Keratinocyte (primary cell): ENCODE measurements around the gene SF3A2. TPM values are rescaled to one million over a fixed set of nuclear protein-coding genes. Genes with fewer than 3 reads are reported as not detected.

ENCODE experiments used
- DNase-seq: peaks from one replicate; pipeline ENCODE4 v3.0.0-alpha.2; 2011; ENCODE audit warnings: low read depth, missing footprints, low spot score
- FAIRE-seq: peaks from 2 replicates; lab custom pipeline; 2011; peaks lifted over from hg19 to GRCh38; lab: Jason Lieb, UNC
- H2AFZ ChIP-seq: 2 replicates; pipeline ENCODE4 v1.6.0; 2012; ENCODE audit warnings: low read length, control low read depth, inconsistent platforms; ENCODE audit not compliant: control insufficient read depth
- H3K27ac ChIP-seq: 2 replicates; pipeline ENCODE4 v1.5.1; 2011; ENCODE audit warnings: low read length; ENCODE audit not compliant: control insufficient read depth, insufficient read depth
- H3K27me3 ChIP-seq: 3 replicates; pipeline ENCODE4 v1.6.0; 2011; ENCODE audit warnings: low read length; ENCODE audit not compliant: control insufficient read depth, insufficient read depth; ENCODE audit errors: extremely low read depth
- H3K36me3 ChIP-seq, 2 experiments: 2 replicates in 1 of 2; 3 replicates in 1 of 2; pipeline ENCODE4 v1.5.1; 2011; ENCODE audit warnings: low read length in 2 of 2, mild to moderate bottlenecking in 1 of 2; ENCODE audit not compliant: control insufficient read depth in 2 of 2, insufficient read depth in 2 of 2; ENCODE audit errors: extremely low read depth in 1 of 2
- H3K4me1 ChIP-seq: 3 replicates; pipeline ENCODE4 v1.5.1; 2011; ENCODE audit warnings: low read length; ENCODE audit not compliant: control insufficient read depth, insufficient read depth; ENCODE audit errors: extremely low read depth
- H3K4me2 ChIP-seq: 3 replicates; pipeline ENCODE4 v1.6.0; 2011; ENCODE audit warnings: low read depth, low read length; ENCODE audit not compliant: control insufficient read depth, insufficient read depth; ENCODE audit errors: extremely low read depth
- H3K4me3 ChIP-seq, 3 experiments: fragments of 200-600 bp in 1 of 3; sonication (generic) in 1 of 3; 2 replicates in 2 of 3; 3 replicates in 1 of 3; pipeline ENCODE4 v1.5.1; 2011 to 2016; ENCODE audit warnings: low read length in 3 of 3, mild to moderate bottlenecking in 3 of 3, control low read depth in 2 of 3, inconsistent platforms in 1 of 3, low read depth in 1 of 3, mixed read lengths in 1 of 3, mixed run types in 1 of 3, moderate library complexity in 1 of 3; ENCODE audit not compliant: control insufficient read depth in 2 of 3, insufficient read depth in 2 of 3; ENCODE audit errors: extremely low read depth in 1 of 3
- H3K79me2 ChIP-seq: 2 replicates; pipeline ENCODE4 v1.6.0; 2012; ENCODE audit warnings: low read length; ENCODE audit not compliant: control insufficient read depth, insufficient read depth
- H3K9ac ChIP-seq: 3 replicates; pipeline ENCODE4 v1.6.0; 2011; ENCODE audit warnings: low read length; ENCODE audit not compliant: control insufficient read depth, insufficient read depth; ENCODE audit errors: extremely low read depth
- H3K9me1 ChIP-seq: 3 replicates; pipeline ENCODE4 v1.6.0; 2011; ENCODE audit warnings: low read length; ENCODE audit not compliant: control insufficient read depth, insufficient read depth; ENCODE audit errors: extremely low read depth
- H3K9me3 ChIP-seq: 2 replicates; pipeline ENCODE4 v1.5.1; 2012; ENCODE audit warnings: low read depth, low read length; ENCODE audit not compliant: control insufficient read depth
- H4K20me1 ChIP-seq: 3 replicates; pipeline ENCODE4 v1.6.0; 2011; ENCODE audit warnings: low read length; ENCODE audit not compliant: control insufficient read depth, insufficient read depth; ENCODE audit errors: extremely low read depth
- CTCF ChIP-seq, 3 experiments: IDR thresholded peaks in 1 of 3; conservative IDR thresholded peaks in 1 of 3; optimal IDR thresholded peaks in 1 of 3; 2 replicates in 2 of 3; 3 replicates in 1 of 3; pipeline versions ENCODE3 to v1.5.1; 2011; ENCODE audit warnings: low read length in 3 of 3, mild to moderate bottlenecking in 3 of 3, moderate library complexity in 2 of 3, control low read depth in 1 of 3, inconsistent platforms in 1 of 3; ENCODE audit not compliant: insufficient read depth in 2 of 3; ENCODE audit errors: extremely low read depth in 1 of 3
- EZH2 ChIP-seq: IDR thresholded peaks from one replicate; pipeline ENCODE4 v1.6.1; 2012; ENCODE audit warnings: inconsistent platforms, mild to moderate bottlenecking, low read length, moderate library complexity
- dilution Hi-C: fragments of 300-500 bp; cut with MboI; formaldehyde crosslinking; loops from one replicate; pipeline ENCODE4 v1.7.0; 2020; ENCODE audit warnings: low sequenced_read_pairs; ENCODE audit not compliant: extremely low pct_ligation_motif_present
- polyA plus RNA-seq, 5 experiments: library from polyadenylated mRNA; depleted of rRNA in 3 of 5; stranded (reverse) in 3 of 5; stranded (forward) in 1 of 5; unstranded in 1 of 5; fragments of >200 nt; gene quantifications; 1 replicate in 1 of 5; 2 replicates in 3 of 5; 3 replicates in 1 of 5; pipeline versions ENCODE4 v1.2.1 to v1.2.3, GENCODE V29; 2011 to 2012; ENCODE audit warnings: missing spikeins in 2 of 5, low read depth in 1 of 5, low replicate concordance in 1 of 5

Gene SF3A2
- polyA plus RNA-seq, 1 donor (not counting 4 experiments of a cell fraction or from before 2014, with no cell fraction given): 4.7 TPM

DNA sequence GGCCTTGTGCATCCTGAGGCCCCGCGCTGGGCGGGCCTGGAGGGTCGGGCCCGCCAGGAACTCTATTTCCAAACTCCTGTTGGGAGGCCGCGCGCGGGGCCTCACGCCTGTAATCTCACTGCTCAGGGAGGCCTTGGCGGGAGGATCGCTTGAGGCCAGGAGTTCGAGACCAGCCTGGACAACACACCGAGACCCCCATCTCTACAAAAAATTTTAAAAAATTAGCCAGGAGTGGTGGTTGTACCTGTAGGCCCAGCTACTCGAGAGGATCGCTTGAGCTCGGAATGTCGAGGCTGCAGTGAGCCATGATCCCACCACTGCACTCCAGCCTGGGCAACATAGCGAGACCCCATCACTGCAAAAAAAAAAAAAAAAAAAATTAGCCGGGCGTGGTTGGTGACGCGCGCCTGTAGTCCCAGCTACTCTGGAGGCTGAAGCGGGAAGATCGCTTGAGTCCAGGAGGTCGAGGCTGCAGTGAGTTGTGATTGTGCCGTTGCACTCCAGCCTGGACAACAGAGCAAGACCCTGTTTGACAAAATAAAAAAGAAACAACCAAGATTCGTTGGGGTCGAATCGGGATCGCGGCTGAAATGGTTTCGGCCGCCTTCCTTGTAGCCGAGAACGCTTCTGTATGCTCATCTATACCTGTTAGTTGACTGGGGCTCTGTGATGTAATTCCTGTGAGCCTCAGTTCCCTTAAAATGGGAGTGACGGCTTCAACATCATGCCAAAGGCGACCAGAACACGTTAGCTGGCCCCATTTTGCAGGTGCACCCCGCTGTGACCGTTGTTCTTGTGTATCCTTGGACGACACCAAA, 636 bp downstream of the SF3A2 start:
- H3K4me2 ChIP-seq: peak overlapping the region; percentile 95
- TF ChIP-seq EZH2 (no peak), CTCF (optimal IDR thresholded peaks at IDR 0.05 in 1 of 3, IDR thresholded peaks at IDR 0.05 in 1 of 3, conservative IDR thresholded peaks at IDR 0.05 in 1 of 3; ENCODE audit: extremely low read depth in 1 of 3, insufficient read depth in 2 of 3, low read length in 3 of 3) (no peak)
- H4K20me1 ChIP-seq: peaks cover 25% of the 10 kb centered on the region
- H3K4me1 ChIP-seq: peaks cover 47% of the 10 kb centered on the region
- no peaks in the 10 kb centered on the region for H3K27me3 ChIP-seq
- H2AFZ ChIP-seq: peak overlapping the region; percentile 67
- H3K4me3 ChIP-seq: peak overlapping the region; percentile 70 to 91 (median 86)
- peak overlapping the region; percentile 94 for H3K27ac ChIP-seq
- H3K9me1 ChIP-seq: peaks cover 7% of the 10 kb centered on the region
- DNase-seq (no peak), FAIRE-seq (no peak)
- H3K9me3 ChIP-seq: no peaks in the 10 kb centered on the region
- dilution Hi-C loops: no loop called here
- H3K9ac ChIP-seq: peak overlapping the region; percentile 90
- peaks cover 12 to 36% of the 10 kb centered on the region in 2 experiments for H3K36me3 ChIP-seq
- peaks cover 89% of the 10 kb centered on the region for H3K79me2 ChIP-seq

DNA sequence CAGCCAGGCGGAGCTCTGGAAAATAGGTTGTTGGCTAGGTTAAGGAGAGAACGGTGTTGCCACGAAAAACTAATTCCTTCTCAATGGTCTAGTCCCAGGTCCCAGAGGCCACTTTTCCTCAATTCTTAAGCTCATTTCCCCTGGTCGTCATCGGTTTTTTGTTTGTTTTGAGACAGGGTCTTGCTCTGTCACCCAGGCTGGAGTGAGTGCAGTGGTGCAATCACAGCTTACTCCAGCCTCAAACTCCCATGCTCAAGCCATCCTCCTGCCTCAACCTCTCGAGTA, 1.2 kb downstream of the SF3A2 start:
- Histone ChIP-seq H3K9me1 (peaks cover 7% of the 10 kb centered on the region), H4K20me1 (peaks cover 30% of the 10 kb centered on the region), H2AFZ (no peak overlapping the region), H3K27me3 (no peaks in the 10 kb centered on the region), H3K4me1 (peaks cover 47% of the 10 kb centered on the region), H3K36me3 (peaks cover 9 to 31% of the 10 kb centered on the region in 2 experiments), H3K4me2 (peak overlapping the region; percentile 95), H3K4me3 (peak overlapping the region in 2 of 3 experiments; percentile 70 to 91), H3K27ac (peak overlapping the region; percentile 94), H3K9ac (peak overlapping the region; percentile 90), H3K9me3 (no peaks in the 10 kb centered on the region), H3K79me2 (peaks cover 92% of the 10 kb centered on the region)
- DNase-seq (no peak), FAIRE-seq (no peak)
- dilution Hi-C loops: no loop called here
- TF ChIP-seq CTCF (optimal IDR thresholded peaks at IDR 0.05 in 1 of 3, IDR thresholded peaks at IDR 0.05 in 1 of 3, conservative IDR thresholded peaks at IDR 0.05 in 1 of 3; ENCODE audit: extremely low read depth in 1 of 3, insufficient read depth in 2 of 3, low read length in 3 of 3) (no peak), EZH2 (no peak)
